Lower leg skin (tissue), 4 donors: ENCODE results near the gene COX14. TPM values are rescaled to one million over a fixed set of nuclear protein-coding genes. Genes with fewer than 3 reads are reported as not detected.

Source experiments
- DNase-seq, 2 donors: peaks; one replicate each; pipeline ENCODE4 v3.0.0-alpha.2; 2019; ENCODE audit warnings: low spot score in 2 of 2
- H3K4me3 ChIP-seq: fragments of 200-600 bp; sonication (generic); 2 replicates; pipeline ENCODE4 v1.5.1; 2017; ENCODE audit warnings: mild to moderate bottlenecking, low read depth; ENCODE audit not compliant: poor library complexity, severe bottlenecking
- CTCF ChIP-seq, 3 donors: fragments of 450-650 bp; IDR thresholded peaks; one replicate each; pipeline ENCODE4 v1.5.1; 2016; ENCODE audit warnings: antibody characterized with exemption in 3 of 3, mild to moderate bottlenecking in 3 of 3, moderate library complexity in 2 of 3
- POLR2A ChIP-seq, 2 donors: fragments of 450-650 bp; IDR thresholded peaks; one replicate each; pipeline ENCODE4 v1.6.1; 2016 to 2017; ENCODE audit warnings: antibody characterized with exemption in 2 of 2, mild to moderate bottlenecking in 1 of 2, moderate library complexity in 1 of 2
- WGBS, 2 donors: methylation state at CpG; one replicate each; pipeline ENCODE4 v1.1.5; 2018; 5-methylcytosine and 5-hydroxymethylcytosine counted together
- intact Hi-C: fragments of 100-400 bp; cut with DNase I; formaldehyde crosslinking; loops from one replicate; pipeline ENCODE4 v1.15.0; 2023; ENCODE audit warnings: low total_unique reads
- total RNA-seq, 4 donors: library from RNA; depleted of rRNA; stranded (reverse); fragments of >200 nt; gene quantifications; one replicate each; pipeline ENCODE4 v1.1.0, GENCODE V29; 2016

COX14 gene
- total RNA-seq, 4 donors from 2014 or later = 29.0 to 52.1 (median 36.8) TPM

GRCh38 chr12:50156641-50157040 lies 44.6 kb downstream of the COX14 start:
- no peak for TF ChIP-seq CTCF (IDR thresholded peaks at IDR 0.05)
- DNase-seq = no peak
- no peak overlapping the region for H3K4me3 ChIP-seq
- intact Hi-C loops = no loop called here

- intact Hi-C loops = no loop called here
- no peak for DNase-seq
- 87 to 90% methylated on average over 2 of the region's 2 CpGs for WGBS, 2 donors
- no peak overlapping the region for H3K4me3 ChIP-seq
- TF ChIP-seq CTCF (IDR thresholded peaks at IDR 0.05) = no peak
- TF ChIP-seq POLR2A (IDR thresholded peaks at IDR 0.05) = no peak
Measured at GRCh38 chr12:50157259-50157658, 45.2 kb downstream of the COX14 start.

GRCh38 chr12:50160643-50161042 lies 48.6 kb downstream of the COX14 start:
- DNase-seq = no peak
- intact Hi-C loops = no loop called here
- TF ChIP-seq CTCF (IDR thresholded peaks at IDR 0.05) = no peak
- H3K4me3 ChIP-seq = no peak overlapping the region

- intact Hi-C loops = no loop called here
- 77 to 87% methylated on average over 2 of the region's 2 CpGs for WGBS, 2 donors
Measured at GRCh38 chr12:50162230-50162629, 50.2 kb downstream of the COX14 start.

GRCh38 chr12:50164963-50165362 lies 52.9 kb downstream of the COX14 start:
- TF ChIP-seq CTCF (IDR thresholded peaks at IDR 0.05) (no peak), POLR2A (IDR thresholded peaks at IDR 0.05) (no peak)
- peak in 1 of 2 donors; percentile 82 for DNase-seq
- intact Hi-C loops = no loop called here
- no peak overlapping the region for H3K4me3 ChIP-seq
- WGBS, 2 donors = 84 to 89% methylated on average over 20 of the region's 20 CpGs

More at GRCh38 chr12:50162230-50162629, 50.2 kb downstream of the COX14 start:
- no peak for TF ChIP-seq POLR2A (IDR thresholded peaks at IDR 0.05)
- no peak for TF ChIP-seq CTCF (IDR thresholded peaks at IDR 0.05)
- H3K4me3 ChIP-seq = no peak overlapping the region
- no peak for DNase-seq

- WGBS, 2 donors = 0% methylated on average over 12 of the region's 12 CpGs
Measured at GRCh38 chr12:50166799-50167048, 54.7 kb downstream of the COX14 start.

More at GRCh38 chr12:50166799-50167048, 54.7 kb downstream of the COX14 start:
- intact Hi-C loops = no loop called here
- no peak for TF ChIP-seq CTCF (IDR thresholded peaks at IDR 0.05)
- TF ChIP-seq POLR2A (IDR thresholded peaks at IDR 0.05) = no peak
- DNase-seq = peak; percentile 29 to 89
- H3K4me3 ChIP-seq = peak overlapping the region; percentile 97
